ENCODE measurements around the gene STN1. TPM values are rescaled to one million over a fixed set of nuclear protein-coding genes. Genes with fewer than 3 reads are reported as not detected.

Gene STN1
- total and polyA plus RNA-seq, 12 donors = 16.5 to 38.7 (median 31.4) TPM

GRCh38 chr10:103872137-103872931 lies 45.6 kb downstream of the STN1 start:
- ATAC-seq (peak in 3 of 8 donors; percentile 21 to 51 (median 36)), DNase-seq (no peak)
- intact Hi-C loops (cut with DNase I) = no loop called here
- Histone ChIP-seq H3K9me3 (no peaks in the 10 kb centered on the region), H3K4me3 (no peak overlapping the region), H3K27me3 (no peaks in the 10 kb centered on the region), H3K27ac (no peak overlapping the region), H3K36me3 (peaks cover 0 to 51% (median 0%) of the 10 kb centered on the region in 9 donors), H3K4me1 (no peaks in the 10 kb centered on the region)
- 66 to 70% methylated on average over 16 of the region's 16 CpGs for WGBS, 2 donors
- no peak for TF ChIP-seq CTCF (IDR thresholded peaks at IDR 0.05)

- intact Hi-C loops (cut with DNase I) = no loop called here
- Histone ChIP-seq H3K4me1 (no peaks in the 10 kb centered on the region), H3K4me3 (no peak overlapping the region), H3K36me3 (peaks cover 0 to 40% (median 0%) of the 10 kb centered on the region in 9 donors), H3K27ac (no peak overlapping the region), H3K9me3 (peaks cover 0 to 2% (median 0%) of the 10 kb centered on the region in 11 donors), H3K27me3 (no peaks in the 10 kb centered on the region)
- no peak for ATAC-seq
- 94 to 96% methylated on average over 7 of the region's 7 CpGs for WGBS, 2 donors
- DNase-seq = no peak
- TF ChIP-seq CTCF (IDR thresholded peaks at IDR 0.05) = no peak
These were observed 47.0 kb downstream of the STN1 start for GRCh38 chr10:103871006-103871405.

- Histone ChIP-seq H3K36me3 (peaks cover 0 to 39% (median 0%) of the 10 kb centered on the region in 9 donors), H3K4me1 (no peaks in the 10 kb centered on the region), H3K9me3 (peaks cover 0 to 7% (median under 1%) of the 10 kb centered on the region in 11 donors), H3K4me3 (no peak overlapping the region), H3K27me3 (no peaks in the 10 kb centered on the region), H3K27ac (no peak overlapping the region)
- 79 to 84% methylated on average over 8 of the region's 8 CpGs for WGBS, 2 donors
- ATAC-seq (no peak), DNase-seq (no peak)
- TF ChIP-seq CTCF (IDR thresholded peaks at IDR 0.05) = no peak
- intact Hi-C loops (cut with DNase I) = no loop called here
These were observed 47.5 kb downstream of the STN1 start for GRCh38 chr10:103870516-103870915.

GRCh38 chr10:103869336-103869735 lies 48.6 kb downstream of the STN1 start:
- WGBS, 2 donors = 85 to 86% methylated on average over 4 of the region's 4 CpGs
- H3K9me3 ChIP-seq = peaks cover 0 to 19% (median 8%) of the 10 kb centered on the region in 11 donors
- ATAC-seq (no peak), DNase-seq (no peak)
- no peak overlapping the region for H3K4me3 ChIP-seq
- TF ChIP-seq CTCF (IDR thresholded peaks at IDR 0.05) = no peak
- intact Hi-C loops (cut with DNase I) = loop anchor here in 4 of 10 donors (10.0 kb wide), 2 partner anchors 265 to 455 kb away; no protein-coding TSS in a partner anchor
- peaks cover 0 to 33% (median 0%) of the 10 kb centered on the region in 9 donors for H3K36me3 ChIP-seq
- no peaks in the 10 kb centered on the region for H3K4me1 ChIP-seq
- H3K27me3 ChIP-seq = no peaks in the 10 kb centered on the region
- no peak overlapping the region for H3K27ac ChIP-seq

Measured in heart right ventricle (tissue), 16 donors.